Measurements from ENCODE around the gene YPEL2.
"Not testable (repeated sequence)": the region's sequence is repeated elsewhere in the genome, so short reads cannot be mapped to it uniquely, and the experiment has no call there.

YPEL2 gene

GRCh38 chr17:59409336-59410048, 78.0 kb downstream of the YPEL2 start:
- no peak for DNase-seq

DNA sequence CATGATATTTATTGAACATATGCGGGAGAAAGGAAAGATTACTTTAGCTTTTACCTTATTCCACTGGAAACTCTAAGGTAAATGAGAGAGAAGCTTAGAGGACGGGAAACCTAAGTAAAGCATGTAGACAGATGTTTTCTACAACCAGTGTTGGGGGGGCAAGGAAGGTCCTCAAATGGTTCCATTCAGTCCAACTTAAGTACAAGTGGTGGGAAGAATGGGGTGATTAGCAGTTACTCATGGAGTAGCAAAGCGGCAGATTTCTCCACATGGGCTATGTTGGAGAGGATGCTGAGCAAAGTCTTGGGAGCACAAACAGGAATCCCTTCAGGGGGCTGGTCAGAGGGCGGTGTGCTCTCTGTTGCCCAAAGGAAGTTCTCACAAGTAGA, 78.6 kb downstream of the YPEL2 start:
- no peak for DNase-seq

- not testable (repeated sequence) for DNase-seq
Measured at GRCh38 chr17:59412431-59412830, 81.0 kb downstream of the YPEL2 start.

DNA sequence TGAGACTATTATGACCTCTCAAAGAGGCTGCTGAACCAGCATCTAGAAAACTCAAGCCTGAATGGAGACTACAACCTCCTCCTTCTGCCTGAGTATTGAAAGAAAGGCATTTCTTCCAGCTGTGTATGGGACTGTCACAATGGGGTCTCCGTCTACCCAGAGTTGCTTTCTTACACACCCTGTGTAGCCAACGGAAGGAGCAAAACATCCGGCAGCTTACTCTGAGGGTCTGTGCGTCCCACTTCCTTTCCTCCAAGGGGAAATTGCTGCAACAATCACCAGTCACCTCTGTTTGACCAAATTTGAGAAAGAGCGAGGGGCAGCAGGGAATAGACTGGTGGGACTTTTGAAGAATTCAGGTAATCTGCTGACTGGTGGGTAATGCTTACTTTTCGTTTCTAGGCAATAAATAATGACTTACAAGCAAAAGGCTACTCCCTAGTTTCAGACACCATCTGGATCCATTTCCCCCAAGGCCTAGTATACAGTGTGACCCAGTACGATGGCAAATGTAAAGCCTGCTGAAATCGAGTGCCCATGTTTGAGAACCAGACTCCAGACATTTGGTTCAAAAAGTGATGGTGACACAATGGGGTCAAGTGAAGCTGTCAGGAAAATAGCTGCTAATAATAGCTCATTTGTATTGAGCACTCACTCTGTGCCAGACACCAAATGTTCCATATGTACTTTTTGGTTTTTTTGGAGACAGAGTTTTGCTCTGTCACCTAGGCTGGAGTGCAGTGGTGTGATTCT, 81.7 kb downstream of the YPEL2 start:
- no peak for DNase-seq

DNA sequence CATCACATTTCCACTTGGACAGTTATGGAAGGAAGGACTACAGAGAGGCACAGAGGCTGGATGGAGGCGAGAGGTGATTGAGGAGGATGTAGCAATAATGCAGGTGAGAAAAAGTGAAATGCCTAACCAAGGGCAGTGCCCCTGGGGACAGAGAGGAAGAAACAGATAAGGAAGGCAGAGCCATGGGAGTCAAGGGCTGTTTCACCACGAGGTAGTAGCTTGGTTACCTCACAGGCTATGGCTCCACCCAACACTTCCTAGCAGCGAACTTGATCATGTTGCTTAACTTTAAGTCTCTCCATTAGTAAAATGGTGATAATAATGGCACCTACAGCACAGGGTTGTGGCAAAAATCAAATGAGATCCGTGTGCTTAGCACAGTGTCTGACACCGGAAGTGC, 83.9 kb downstream of the YPEL2 start:
- DNase-seq, result no peak

- no peak for DNase-seq
Measured at GRCh38 chr17:59416184-59416583, 84.7 kb downstream of the YPEL2 start.

- DNase-seq, result no peak
Measured at GRCh38 chr17:59417452-59417851, 86.0 kb downstream of the YPEL2 start.

GRCh38 chr17:59418732-59419166, 87.3 kb downstream of the YPEL2 start:
- DNase-seq, result no peak

GRCh38 chr17:59420901-59421300, 89.4 kb downstream of the YPEL2 start:
- no peak for DNase-seq

DNA sequence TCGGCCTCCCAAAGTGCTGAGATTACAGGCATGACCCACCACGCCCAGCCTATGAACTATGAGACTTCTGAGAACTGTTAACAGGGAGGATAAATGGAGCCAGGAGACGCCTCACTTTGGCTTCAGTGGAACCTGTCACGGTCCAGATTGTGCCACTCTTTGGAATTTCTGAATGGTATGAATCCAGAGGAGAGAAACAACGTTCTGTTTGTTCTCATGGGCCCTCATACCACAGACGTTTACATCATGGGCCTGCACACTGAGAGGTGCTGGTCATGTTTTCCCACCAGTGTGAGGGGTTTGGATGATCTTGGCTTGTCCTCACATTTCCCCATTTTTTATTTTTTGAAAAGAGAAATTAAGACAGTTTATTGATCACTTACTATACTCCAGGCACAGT, 90.3 kb downstream of the YPEL2 start:
- DNase-seq, result no peak

DNA sequence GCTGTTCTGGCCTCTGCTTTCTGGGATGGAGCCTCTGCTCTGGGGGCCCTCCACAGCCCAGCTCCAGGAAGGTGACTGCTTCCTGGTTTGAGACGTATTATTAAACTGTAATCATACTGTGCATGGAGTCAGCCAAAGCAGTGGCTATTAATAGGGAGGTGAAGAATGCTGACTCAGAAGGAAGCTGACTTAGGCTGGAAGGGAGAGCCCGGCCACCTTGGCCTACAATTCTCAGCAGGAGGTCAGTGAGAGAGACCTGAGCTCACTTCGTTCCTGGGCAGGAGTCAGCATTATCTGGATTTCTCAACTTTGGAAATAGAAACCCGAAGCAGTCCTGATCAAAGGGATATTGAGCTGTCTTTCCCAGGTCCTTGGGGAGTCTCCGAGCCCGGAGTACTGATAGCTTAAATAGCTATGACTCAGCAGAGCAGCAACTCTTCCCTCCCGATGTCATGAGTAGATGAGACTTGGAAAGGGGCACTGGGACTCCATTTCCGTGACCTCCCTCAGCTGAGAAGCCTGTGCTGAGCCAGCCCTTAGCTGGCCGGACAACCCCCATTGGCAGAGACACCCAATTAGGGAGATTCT, 91.8 kb downstream of the YPEL2 start:
- no peak for DNase-seq

GRCh38 chr17:59423903-59424302, 92.4 kb downstream of the YPEL2 start:
- no peak for DNase-seq

GRCh38 chr17:59424331-59424730, 92.9 kb downstream of the YPEL2 start:
- DNase-seq, result no peak

- DNase-seq, result no peak
Measured at GRCh38 chr17:59425085-59425931, 93.9 kb downstream of the YPEL2 start.

DNA sequence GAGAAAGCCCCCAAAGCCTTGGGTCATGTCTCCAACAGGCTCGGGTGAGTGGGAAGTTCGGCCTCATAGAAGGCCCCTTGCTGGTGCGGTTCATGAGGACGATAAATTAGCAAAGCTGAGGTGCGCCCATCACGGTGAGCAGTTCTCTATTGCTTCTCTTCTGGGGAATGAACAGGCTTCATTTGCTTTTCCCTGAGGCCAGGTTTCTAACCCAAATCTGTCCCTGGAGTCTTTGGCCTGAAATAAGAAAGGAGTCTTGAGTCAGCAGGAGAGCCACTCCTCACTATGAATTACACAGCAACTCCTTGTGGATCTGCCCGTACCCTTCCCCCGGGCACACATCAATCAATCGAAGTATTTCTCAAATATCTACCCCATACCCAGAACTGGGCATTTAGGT, 94.6 kb downstream of the YPEL2 start:
- DNase-seq, result no peak

DNA sequence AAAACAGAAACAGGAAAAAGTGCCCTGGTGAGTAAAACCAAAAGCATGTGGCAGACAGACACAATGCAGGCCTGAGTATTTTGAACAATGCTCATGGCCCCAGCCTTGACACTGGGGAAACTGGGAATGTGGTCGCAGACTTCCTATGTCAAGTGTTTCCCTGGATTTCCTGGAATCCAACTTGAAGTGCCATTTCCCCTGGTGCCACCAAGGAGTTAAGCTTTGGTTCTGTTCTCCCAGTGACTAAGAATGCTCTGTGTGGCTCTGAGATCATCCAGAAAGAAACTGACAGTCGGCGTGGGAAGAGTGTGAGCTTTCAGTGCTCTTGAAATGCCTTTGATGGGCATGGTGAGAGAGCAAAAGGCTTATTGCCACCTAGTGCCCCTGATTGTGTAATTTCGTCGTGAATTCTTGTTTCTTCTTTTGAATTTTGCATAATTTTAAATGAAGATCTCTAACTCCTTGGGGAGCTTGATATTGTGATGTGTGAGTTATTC, 96.0 kb downstream of the YPEL2 start:
- DNase-seq, result peak in 1 of 2 donors; percentile 7

DNA sequence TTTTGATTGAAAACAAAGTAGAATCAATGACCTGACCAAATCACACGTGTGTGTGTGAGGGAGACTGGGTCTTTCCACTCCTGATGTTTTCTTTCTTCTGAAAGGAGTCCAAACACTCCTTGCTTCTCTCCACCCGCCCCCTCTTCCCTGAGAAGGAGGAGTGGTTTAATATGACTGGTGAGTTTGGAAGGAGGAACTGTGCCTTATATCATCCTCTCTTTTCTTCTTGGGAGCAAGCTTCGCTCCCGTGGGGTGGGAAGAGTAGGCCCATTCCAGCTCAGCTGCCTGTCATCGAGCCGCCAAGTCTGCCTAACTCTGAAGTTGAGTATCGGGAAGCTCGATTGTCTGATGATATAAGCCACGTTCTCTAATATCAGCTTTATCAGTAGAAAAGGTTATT, 96.5 kb downstream of the YPEL2 start:
- no peak for DNase-seq

GRCh38 chr17:59428916-59429485, 97.5 kb downstream of the YPEL2 start:
- no peak for DNase-seq

GRCh38 chr17:59431601-59432000, 100.1 kb downstream of the YPEL2 start:
- no peak for DNase-seq

DNA sequence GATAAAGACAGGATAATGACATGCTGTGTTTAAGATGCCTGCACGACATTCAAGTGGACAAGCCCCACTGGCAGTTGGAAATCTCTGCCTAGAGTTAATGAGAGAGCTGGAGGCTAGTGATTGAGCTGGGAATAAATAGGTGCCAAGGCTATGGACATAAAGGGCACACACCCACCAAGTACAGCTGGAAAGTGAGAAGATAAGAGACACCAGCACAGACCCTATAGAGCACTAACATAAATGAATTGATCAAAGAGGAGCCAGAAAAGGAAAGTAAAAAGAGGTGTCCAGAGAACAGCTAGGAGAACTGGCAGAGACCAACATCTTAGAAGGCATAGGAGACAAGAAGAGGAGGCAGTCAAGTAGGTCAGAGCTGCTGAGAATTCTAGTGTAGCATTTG, 101.2 kb downstream of the YPEL2 start:
- DNase-seq, result no peak

DNA sequence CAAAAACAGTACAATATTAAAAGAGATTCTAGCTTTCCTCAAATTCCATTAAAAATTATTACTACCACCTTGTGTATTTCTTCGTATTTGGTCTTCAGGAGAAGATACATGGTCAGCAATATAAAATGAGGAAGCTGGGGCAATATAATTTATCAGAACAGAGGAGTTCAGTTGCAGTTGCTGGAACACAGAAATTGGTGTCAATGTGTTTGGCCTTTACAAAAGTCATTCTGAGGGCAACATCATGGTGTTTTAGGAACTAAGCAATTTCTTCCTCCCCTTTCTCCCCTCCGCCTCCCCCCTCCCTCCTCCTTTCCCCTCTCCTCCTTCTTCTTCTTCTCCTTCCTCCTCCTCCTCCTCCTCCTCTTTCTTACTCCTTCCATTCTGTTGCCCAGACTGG, 102.1 kb downstream of the YPEL2 start:
- DNase-seq, result no peak

- DNase-seq, result no peak
Measured at GRCh38 chr17:59434429-59434828, 103.0 kb downstream of the YPEL2 start.

DNA sequence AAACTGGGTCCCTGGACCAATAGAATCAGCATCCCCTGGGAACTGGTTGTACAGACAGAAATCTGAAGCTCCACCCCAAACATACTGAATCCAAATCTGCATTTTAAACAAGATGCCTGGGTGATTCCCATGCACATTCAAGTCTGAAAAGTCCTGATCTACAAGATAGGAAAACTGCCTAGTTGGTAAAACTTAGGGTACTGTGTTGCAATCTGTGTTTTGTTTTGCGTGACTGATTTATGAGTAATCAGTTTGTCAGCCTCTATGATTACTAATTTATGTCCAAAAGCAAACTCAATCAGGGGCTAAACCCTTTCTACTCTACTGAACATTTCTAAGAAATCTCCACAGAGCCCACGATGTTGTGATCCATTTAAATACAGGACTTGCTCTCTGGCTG, 103.8 kb downstream of the YPEL2 start:
- DNase-seq, result no peak
